22Rv1 (cell line): ENCODE data around the gene ACTN3.

Experiments used
- H3K27ac ChIP-seq: fragments of 450-650 bp; 2 replicates; pipeline ENCODE4 v1.5.1; 2017
- ZFX ChIP-seq: fragments of 450-650 bp; IDR thresholded peaks from 2 replicates; pipeline ENCODE4 v1.6.1; 2017; ENCODE audit warnings: antibody characterized with exemption, borderline replicate concordance
- TF ChIP-seq, protein P1 (sequence below): fragments of 450-650 bp; IDR thresholded peaks from 2 replicates; pipeline ENCODE4 v1.5.1; 2017; ENCODE audit warnings: mild to moderate bottlenecking

Gene ACTN3

DNA sequence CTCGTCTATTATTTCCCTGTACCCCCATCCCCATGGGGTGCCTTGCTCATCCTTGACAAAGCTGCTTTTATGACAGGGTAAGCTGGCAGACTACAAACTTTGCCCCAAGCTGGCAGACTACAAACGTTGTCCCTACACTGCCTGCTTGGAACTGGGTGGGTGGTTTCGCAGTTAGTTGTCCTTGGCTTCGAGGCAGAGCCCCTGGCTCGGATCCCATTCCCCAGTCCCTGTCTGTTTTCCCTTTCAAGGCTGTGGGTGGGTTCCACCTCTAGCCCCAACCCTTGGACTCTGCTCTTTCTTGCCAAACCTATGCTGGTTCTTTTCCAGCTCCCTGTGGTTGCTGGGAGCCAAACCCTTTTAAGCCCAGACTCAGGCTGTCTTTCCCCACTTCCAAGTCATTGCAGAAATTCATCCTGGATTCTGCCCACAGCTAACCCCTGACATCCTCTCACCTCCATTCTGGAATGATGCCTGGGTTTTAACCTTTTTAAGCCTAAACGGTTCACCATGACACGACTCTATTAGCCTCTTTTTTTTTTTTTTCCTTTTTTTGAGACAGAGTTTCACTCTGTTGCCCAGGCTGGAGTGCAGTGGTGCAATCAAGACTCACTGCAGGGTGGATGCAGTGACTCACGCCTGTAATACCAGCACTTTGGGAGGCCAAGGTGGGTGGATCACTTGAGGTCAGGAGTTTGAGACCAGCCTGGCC lies 60.6 kb downstream of the ACTN3 start:
- H3K27ac ChIP-seq, result peak overlapping the region; percentile 4; the same call in 1 of the 2 replicates
- TF ChIP-seq, protein P1, sequence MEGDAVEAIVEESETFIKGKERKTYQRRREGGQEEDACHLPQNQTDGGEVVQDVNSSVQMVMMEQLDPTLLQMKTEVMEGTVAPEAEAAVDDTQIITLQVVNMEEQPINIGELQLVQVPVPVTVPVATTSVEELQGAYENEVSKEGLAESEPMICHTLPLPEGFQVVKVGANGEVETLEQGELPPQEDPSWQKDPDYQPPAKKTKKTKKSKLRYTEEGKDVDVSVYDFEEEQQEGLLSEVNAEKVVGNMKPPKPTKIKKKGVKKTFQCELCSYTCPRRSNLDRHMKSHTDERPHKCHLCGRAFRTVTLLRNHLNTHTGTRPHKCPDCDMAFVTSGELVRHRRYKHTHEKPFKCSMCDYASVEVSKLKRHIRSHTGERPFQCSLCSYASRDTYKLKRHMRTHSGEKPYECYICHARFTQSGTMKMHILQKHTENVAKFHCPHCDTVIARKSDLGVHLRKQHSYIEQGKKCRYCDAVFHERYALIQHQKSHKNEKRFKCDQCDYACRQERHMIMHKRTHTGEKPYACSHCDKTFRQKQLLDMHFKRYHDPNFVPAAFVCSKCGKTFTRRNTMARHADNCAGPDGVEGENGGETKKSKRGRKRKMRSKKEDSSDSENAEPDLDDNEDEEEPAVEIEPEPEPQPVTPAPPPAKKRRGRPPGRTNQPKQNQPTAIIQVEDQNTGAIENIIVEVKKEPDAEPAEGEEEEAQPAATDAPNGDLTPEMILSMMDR, result no peak
- no peak for TF ChIP-seq ZFX

DNA sequence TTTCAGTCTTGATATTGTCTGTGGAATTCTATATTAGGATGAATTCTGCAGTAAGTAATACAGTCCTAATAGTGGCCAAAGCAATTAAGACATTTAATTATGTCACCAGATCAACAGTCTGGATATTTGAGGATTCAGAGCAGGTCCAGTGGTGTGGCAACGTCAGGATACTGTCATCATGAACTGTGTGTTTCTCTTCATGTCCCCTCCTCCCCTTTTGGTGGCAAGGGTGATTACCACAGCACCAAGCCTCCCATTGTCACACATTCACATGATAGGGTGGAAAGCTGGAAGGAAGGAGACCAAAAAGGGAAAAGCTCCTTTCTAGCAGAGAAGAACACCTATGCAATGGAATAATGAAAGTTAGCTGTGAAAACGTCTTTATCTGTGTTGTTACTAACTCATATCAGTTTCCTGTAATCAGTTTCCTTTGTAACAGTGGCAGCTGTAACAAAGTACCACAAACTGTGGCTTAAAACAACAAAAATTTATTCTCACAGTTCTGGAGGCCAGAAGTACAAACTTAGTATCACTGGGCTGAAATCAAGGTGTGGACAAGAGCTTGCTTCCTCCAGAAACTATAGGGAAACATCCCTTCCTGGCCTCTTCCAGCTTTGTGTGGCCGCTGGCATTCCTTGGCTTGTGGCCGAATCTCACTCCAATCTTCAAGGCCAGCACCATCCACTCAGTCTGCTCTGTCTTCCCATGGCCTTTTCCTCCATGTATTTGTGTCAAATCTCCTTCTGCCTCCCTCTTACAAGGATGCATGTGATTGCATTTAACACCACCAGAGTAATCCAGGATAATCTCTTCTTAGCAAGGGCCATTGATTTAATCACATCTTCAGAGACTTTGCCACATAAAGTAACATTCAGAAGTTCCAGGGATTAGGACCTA lies 63.3 kb downstream of the ACTN3 start:
- H3K27ac ChIP-seq, result no peak overlapping the region
- TF ChIP-seq ZFX, result no peak
- TF ChIP-seq, protein P1, result no peak

DNA sequence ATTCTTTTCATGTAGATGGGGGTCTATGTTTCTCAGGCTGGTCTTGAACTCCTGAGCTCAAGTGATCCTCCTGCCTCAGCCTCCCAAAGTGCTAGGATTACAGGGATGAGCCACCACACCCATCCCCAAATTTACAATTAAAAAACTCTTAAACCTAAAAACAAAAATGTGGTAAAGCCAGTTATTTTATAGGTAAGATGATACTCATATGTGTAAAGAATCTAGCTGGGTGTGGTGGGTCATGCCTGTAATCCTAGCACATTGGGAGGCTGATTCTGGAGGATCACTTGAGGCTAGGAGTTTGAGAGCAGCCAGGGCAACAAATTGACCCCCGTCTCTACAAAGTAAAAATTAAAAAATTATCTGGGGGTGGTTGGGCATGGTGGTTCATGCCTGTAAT lies 65.8 kb downstream of the ACTN3 start:
- TF ChIP-seq, protein P1, result no peak
- no peak for TF ChIP-seq ZFX
- no peak overlapping the region for H3K27ac ChIP-seq
